ENCODE results near the gene MSL3B.

Gene MSL3B

GRCh38 chr2:233867993-233868532 lies at the start of gene MSL3B:
MSL3B (minus strand) TSS chr2:233868386.
- Histone ChIP-seq H3K27ac (peak within 1 kb of the TSS in 2 of 4 donors; percentile 8 to 33), H3K4me3 (peak within 1 kb of the TSS; percentile 37 to 57 (median 50)), H3K36me3 (no peaks in the 10 kb centered on the region), H3K27me3 (no peaks in the 10 kb centered on the region), H3K9me3 (no peaks in the 10 kb centered on the region), H3K4me1 (no peaks in the 10 kb centered on the region)
- TF ChIP-seq POLR2A (IDR thresholded peaks at IDR 0.05) (no peak), CTCF (IDR thresholded peaks at IDR 0.05) (no peak)
- DNase-seq, result peak in 2 of 3 donors; percentile 64

- Histone ChIP-seq H3K36me3 (no peaks in the 10 kb centered on the region), H3K4me3 (no peak within 1 kb of the TSS), H3K27me3 (no peaks in the 10 kb centered on the region), H3K9me3 (no peaks in the 10 kb centered on the region), H3K27ac (no peak within 1 kb of the TSS), H3K4me1 (no peaks in the 10 kb centered on the region)
- DNase-seq, result no peak
- TF ChIP-seq POLR2A (IDR thresholded peaks at IDR 0.05), result no peak
- no peak for TF ChIP-seq CTCF (IDR thresholded peaks at IDR 0.05)
Measured at GRCh38 chr2:233917116-233917515, 48.9 kb upstream of the MSL3B start, which contains the start of gene TRPM8. TRPM8 (plus strand) TSS chr2:233917373; CDS start chr2:233926538, 9,165 bp downstream.

GRCh38 chr2:233915128-233915527 lies 46.9 kb upstream of the MSL3B start:
- Histone ChIP-seq H3K4me3 (no peak overlapping the region), H3K27me3 (no peaks in the 10 kb centered on the region), H3K27ac (no peak overlapping the region), H3K4me1 (no peaks in the 10 kb centered on the region), H3K9me3 (no peaks in the 10 kb centered on the region), H3K36me3 (no peaks in the 10 kb centered on the region)
- TF ChIP-seq CTCF (IDR thresholded peaks at IDR 0.05) (peak in 3 of 6 experiments; percentile 30 to 36 (median 34)), POLR2A (IDR thresholded peaks at IDR 0.05) (no peak)
- no peak for DNase-seq

GRCh38 chr2:233912691-233913423 lies 44.7 kb upstream of the MSL3B start:
- Histone ChIP-seq H3K27ac (no peak overlapping the region), H3K36me3 (no peaks in the 10 kb centered on the region), H3K9me3 (no peaks in the 10 kb centered on the region), H3K27me3 (no peaks in the 10 kb centered on the region), H3K4me3 (no peak overlapping the region), H3K4me1 (no peaks in the 10 kb centered on the region)
- DNase-seq, result peak in 2 of 3 donors; percentile 50 to 57
- TF ChIP-seq CTCF (IDR thresholded peaks at IDR 0.05), result no peak
- TF ChIP-seq POLR2A (IDR thresholded peaks at IDR 0.05), result no peak

- Histone ChIP-seq H3K4me3 (no peak overlapping the region), H3K27ac (no peak overlapping the region), H3K36me3 (no peaks in the 10 kb centered on the region), H3K4me1 (no peaks in the 10 kb centered on the region), H3K27me3 (no peaks in the 10 kb centered on the region), H3K9me3 (no peaks in the 10 kb centered on the region)
- no peak for DNase-seq
- no peak for TF ChIP-seq POLR2A (IDR thresholded peaks at IDR 0.05)
Measured at GRCh38 chr2:233907627-233908026, 39.4 kb upstream of the MSL3B start.

- no peak overlapping the region for H3K27ac ChIP-seq
- H3K27me3 ChIP-seq, result no peaks in the 10 kb centered on the region
- H3K36me3 ChIP-seq, result no peaks in the 10 kb centered on the region
- no peaks in the 10 kb centered on the region for H3K9me3 ChIP-seq
- no peak overlapping the region for H3K4me3 ChIP-seq
- H3K4me1 ChIP-seq, result no peaks in the 10 kb centered on the region
- TF ChIP-seq CTCF (IDR thresholded peaks at IDR 0.05) (no peak), POLR2A (IDR thresholded peaks at IDR 0.05) (no peak)
- DNase-seq, result no peak
Measured at GRCh38 chr2:233905945-233906344, 37.8 kb upstream of the MSL3B start.

Measured in Peyer's patch (tissue), 4 donors.